Stimulated activated CD4-positive, alpha-beta T cell treated with anti-CD3 and anti-CD28 coated beads, TNF-alpha, amount 100 ng/mL, for 48 hours (primary cell): ENCODE measurements around the gene B4GALT5.
"Not testable (repeated sequence)": the region's sequence is repeated elsewhere in the genome, so short reads cannot be mapped to it uniquely, and the experiment has no call there.

ENCODE experiments used
- DNase-seq, 3 donors: peaks; one replicate each; pipeline ENCODE4 v3.0.0-alpha.2; 2020; ENCODE audit warnings: low read depth in 3 of 3

Gene B4GALT5

DNA sequence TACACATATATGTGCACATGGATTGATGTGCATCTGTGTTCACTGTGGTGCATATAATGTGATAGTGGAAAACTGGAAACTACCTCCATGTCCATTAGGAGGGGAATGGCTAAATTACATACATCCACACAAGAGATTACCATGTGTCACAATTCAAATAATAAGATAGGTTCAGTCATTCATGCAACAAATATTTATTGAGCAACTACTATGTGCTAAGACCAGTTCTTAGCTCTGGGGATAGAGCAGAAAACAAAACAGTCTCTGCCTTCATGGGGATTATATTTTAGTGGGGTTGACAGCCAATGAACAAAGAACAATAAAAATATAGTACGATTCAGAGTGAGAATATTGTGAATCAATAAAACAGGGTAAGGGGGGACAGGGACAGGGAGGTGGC, 84.1 kb downstream of the B4GALT5 start:
- no peak for DNase-seq

DNA sequence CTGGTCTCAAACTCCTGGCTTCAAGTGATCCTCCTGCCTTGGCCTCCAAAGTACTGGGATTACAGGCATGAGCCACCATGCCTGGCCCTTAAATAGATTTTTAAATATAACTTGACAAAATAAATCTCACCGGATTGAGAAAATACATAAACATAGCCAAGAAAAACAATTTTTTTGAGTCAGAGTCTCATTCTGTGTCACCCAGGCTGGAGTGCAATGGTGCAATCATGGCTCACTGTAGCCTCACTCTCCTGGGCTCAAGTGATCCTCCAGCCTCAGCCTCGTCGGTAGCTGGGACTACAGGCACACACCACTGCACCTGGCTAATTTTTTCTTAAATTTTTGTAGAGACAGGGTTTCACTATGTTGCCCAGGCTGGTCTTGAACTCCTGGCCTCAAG, 85.4 kb downstream of the B4GALT5 start:
- not testable (repeated sequence) for DNase-seq

DNA sequence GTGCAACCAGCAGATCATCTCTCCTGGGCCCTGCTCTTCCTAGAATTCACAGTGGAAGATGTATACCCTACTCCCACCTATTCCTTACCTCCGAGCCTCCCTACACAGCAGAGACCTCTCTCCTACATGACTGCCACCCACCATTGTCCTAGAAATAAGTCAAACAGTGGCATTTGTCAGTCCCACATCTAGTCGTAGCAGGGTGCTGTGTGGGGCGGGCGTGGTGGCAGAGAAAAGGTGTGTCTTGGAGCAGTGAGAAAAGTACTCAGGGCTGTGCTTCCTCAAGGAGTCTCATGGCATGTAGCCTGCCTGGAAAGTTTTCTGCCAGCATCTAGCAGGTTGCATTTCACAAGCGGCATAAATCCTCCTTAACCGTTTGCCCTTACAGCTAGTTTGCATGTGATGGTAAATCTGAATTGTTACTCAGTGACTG, 86.3 kb downstream of the B4GALT5 start:
- no peak for DNase-seq

DNA sequence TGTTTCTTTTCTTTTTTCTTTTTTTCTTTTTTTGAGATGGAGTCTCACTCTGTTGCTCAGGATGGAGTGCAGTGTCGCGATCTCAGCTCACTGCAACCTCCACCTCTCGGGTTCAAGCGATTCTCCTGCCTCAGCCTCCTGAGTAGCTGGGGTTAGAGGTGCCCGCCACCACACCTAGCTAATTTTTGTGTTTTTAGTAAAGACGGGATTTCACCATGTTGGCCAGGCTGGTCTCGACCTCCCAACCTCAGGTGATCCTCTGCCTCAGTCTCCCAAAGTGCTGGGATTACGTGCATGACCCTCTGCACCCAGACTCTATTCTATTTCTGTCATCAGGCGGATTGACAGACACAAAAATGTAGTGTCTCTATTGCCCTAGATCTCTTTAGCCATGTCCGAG, 88.7 kb downstream of the B4GALT5 start:
- not testable (repeated sequence) for DNase-seq

DNA sequence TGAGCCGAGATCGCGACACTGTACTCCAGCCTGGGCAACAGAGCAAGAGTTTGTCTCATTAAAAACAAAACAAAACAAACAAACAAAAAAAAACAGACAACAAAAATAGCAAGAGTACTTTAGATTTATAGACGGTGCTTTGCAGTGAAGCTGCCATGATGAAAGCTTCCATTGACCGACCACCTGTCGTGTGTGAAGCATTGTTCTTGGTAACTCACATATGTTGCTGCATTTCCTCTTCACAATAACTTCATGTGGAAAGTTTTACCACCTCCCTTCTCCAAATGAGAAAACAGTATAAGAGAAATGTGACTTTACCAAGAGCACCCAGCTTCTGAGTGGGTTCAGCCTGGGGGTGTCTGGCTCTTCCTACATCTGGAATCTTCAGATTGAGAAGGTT, 89.4 kb downstream of the B4GALT5 start:
- DNase-seq: no peak

DNA sequence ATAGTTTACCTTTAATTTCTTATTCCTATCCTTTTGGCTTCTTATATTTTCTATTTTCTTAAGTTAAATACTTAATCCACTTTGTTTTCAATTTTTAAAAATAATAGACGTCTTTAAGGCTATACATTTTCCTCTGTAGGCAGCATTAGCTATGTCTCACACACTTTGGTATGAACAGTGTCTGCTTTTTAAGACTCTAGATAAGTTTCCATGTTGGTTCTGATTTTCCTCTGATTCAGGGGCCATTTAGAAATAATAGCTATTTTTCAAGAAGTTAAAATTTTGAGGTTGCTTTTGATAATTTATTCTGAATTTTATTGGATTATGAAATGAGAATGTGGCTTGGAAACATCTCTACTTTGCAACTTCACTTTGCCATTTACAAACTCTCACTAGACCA, 91.4 kb downstream of the B4GALT5 start:
- DNase-seq: no peak

DNA sequence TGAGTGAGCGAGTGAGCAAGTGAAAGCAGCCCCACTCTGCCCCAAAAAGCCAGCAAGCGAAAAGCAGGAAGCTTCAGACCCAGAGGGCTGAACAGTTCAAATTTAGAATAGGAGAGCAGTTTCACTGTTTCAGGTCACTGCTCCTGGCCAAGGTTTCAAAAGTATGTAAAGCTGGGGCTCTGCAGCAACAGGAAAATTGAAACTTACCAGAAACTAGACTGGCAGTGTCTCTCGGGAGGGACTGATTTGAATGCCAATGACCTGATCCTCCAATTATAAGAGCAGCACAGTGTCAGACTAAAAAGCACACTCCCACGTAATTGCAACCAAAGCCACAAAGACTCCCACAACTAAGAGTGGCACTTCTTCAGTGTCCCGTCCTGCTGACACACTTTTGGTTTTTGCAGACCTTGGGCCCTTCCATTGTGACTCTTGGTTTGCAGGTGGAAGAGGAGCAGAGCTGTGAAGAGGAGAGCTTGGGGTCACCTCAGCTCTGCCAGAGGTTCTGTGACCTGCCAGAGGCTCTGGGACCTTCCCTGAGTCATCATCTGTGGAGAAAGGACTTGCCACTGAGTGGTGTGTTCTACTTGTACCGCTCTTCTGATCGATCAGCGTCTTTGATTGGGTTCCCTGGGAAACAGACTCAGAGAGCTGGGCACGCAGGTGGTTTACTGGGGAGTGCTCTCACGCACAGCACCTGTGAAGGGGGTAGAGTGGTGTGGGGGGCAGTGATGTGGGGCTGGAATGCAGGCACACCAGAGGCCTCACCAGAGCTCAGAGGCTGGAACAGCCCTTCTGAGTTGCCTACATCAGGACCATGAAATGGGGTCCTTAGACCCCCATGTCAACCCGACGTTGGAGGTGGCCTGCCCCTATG, 93.1 kb downstream of the B4GALT5 start:
- DNase-seq: no peak

DNA sequence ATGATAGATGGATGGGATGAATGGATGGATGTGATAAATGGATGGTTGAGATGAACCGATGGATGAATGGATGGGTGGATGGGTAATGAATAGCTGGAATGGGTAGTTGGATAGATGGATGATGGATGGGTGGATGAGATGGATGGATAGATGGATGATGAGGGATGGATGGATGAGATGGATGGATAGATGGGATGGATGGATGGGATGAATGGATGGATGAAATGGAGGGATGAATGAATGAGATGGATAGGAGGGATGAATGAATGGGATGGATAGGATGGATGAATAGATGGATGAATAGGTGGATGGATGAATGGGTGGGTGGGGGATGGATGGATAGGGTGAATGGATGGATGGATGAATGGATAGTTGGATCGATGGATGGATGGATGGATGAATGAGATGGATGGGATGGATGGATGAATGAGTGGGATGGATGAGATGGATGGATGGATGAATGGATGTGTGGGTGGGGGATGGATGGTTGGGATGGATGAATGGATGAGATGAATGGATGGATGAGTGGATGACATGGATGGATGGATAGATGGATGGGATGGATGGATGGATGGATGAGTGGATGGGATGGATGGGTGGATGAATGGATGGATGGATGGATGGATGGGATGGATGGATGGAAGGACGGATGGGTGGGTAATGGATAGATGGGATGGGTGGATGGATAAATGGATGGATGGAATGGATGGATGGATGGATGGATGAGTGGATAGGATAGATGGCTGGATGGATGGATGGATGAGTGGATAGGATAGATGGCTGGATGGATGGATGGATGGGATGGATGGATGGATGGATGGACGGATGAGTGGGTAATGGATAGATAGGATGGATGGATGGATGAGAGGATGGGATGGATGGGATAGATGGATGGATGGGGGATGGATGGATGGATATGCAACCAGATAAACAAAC, 94.3 kb downstream of the B4GALT5 start:
- no peak for DNase-seq

DNA sequence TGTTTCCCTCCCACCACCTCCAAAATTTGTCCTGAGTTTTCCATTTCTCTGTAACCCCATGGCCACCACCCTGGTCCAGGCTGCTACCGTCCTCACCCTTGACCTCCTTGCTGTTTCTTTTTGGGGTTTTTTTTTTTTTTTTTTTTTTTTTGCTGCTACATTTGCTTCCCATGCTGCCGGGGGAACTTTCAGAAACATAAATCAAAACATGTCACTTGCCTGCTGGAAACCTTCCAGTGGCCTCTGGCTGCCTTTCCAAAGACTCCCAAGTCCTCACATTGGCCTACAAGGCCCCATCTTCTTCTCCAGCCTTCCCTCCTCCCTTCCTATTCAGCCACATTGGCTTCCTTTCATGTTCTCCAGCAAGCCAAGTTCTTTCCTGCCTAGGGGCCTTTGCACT, 95.4 kb downstream of the B4GALT5 start:
- no peak for DNase-seq

DNA sequence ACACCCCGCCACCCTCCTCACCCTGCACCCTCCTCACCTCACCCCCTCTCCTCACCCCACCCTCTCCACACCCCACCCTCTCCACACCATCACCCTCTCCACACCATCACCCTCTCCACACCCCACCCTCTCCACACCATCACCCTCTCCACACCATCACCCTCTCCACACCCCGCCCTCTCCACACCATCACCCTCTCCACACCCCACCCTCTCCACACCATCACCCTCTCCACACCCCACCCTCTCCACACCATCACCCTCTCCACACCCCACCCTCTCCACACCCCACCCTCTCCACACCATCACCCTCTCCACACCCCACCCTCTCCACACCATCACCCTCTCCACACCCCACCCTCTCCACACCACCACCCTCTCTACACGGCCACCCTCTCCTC, 96.3 kb downstream of the B4GALT5 start:
- not testable (repeated sequence) for DNase-seq

DNA sequence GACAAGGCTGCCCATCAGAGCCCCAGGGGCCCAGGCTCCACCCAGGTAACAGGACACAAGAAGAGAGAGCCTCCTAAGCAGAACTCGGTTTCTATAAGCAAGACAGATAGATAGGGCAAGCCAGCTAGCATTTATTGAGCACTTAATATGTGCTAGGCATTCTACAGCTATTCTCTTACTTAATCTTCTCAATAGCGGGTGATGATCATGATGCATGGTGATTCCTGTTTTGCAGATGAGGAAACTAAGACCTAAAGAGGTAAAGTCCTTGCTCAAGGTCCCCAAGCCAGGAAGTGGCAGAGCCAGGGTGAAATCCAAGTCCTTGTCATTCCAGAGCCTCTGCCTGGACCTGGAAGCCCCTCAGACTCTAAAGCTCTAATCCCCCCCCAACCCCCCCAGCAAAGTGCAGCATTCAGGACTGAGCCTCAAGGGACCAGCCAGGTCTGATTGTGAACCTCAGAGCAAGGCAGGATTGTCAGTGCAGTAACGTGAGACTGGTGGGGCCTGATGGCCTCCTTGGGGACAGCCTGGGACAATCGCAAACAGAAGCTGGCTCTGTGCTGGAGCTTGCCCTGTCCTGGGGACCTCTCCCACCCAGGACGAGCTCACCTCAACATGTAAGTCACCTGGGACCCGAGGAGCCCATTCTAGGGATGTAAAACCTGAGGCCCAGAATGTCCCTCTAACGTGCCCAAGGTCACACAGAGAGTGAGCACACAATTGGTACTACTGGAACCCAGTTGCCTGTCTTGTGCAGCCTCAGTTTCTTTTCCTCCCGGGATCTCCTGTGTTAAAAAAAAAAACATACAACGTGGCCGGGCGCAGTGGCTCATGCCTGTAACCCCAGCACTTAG, 97.3 kb downstream of the B4GALT5 start:
- DNase-seq: no peak

DNA sequence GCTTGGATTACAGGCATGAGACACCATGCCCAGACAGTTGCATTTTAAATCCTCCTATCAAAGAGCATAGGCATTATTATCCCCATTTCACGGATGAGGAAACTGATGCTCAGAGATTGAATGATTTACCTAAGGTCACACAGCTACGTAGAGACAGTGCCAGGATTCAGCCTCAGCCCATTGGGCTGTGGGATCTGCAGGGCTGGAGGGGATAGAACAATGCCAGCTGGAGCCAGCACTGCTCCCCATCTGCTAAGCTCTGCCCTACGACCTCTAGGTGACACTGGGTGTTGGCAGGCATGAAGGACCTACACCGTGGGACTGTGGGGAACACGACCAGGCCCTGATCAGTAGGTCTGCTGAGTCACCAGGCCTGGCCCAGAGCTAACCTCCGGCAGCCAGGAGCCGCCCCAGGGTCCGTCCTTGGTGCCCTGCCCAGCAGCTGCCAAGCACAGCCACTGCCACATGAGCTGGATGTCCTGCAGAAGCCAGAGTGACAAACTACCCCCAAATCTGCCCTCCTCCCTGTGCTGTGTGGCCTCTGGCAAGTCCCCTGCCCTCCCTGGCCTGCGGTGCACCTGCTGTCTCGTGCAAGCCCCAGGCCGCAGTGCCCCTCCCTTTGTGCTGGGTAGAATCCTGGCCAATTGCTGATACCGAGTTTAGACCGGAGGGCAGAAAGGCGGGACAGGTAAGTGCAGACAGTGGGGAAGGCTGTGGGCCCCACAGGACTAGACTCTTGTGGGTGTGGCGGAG, 98.1 kb downstream of the B4GALT5 start:
- no peak for DNase-seq

DNA sequence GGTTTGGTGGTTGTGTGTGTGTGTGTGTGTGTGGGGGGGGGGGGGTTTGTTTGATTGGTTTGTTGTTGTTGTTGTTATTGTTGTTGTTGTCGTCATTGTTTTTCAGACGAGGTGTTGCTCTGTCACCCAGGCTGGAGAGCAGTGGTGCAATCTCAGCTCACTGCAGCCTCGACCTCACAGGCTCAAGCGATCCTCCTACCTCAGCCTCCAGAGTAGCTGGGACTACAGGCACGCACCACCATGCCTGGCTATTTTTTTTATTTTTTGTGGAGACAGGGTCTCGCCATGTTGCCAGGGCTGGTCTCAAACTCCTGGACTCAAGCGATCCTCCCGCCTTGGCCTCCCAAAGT, 98.7 kb downstream of the B4GALT5 start:
- DNase-seq: not testable (repeated sequence)

DNA sequence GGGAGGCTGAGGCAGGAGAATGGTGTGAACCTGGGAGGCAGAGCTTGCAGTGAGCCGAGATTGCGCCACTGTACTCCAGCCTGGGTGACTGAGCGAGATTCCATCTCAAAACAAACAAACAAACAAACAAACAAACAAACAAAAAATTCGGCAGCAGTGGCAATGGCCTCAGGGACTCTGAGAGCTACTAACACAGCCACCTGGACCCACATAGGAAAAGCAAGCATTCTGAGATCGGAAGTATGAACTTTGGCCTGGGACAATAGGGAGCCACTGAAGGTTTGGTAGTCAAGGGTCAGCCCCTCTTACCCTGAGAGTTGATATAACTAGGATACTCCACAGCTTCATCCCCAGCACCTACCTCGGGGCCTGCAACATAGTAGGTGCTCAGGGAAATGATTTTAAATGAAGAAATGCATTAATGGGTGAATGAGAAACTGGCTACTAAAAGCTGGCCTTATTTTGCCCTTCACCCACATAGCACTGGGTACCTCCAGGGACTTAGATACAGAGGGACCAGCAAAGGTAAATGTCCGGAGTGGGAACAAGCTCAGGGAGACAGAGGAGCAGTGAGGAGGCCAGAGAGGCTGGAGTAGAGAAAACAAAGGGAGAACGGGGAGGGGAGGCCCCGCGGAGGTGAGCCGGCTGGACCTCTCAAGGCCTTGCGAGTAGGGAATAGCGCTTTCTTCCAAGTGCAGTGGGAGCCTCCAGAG, 99.2 kb downstream of the B4GALT5 start:
- DNase-seq: no peak

DNA sequence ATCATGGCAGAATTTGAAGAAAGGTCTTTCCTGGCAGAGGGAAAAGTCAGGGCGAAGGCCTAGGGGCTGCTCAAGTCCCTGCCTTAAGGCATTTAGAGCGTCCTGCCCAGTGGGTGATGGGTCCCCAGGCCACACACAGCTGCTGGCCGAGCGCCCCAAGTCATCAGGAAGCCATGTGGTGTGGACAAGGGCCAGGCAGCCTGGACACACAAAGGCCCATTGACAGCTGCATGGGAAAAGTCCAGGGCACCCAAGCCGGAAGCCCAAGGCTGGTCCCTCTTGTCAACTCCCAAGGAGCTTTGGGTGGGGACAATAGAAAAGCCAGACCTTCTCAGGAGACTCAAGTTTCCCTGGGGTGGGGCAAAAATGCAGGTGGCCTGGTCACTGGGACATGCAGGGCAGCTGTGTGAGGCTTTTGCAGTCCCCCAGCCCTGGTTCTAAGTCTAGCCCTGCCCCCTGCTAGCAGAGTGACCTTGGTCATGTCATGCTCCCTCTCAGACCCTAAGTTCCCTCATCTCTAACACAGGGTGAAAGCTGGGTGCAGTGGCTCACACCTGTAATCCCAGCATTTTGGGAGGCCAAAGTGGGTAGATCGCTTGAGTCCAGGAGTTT, 101.4 kb downstream of the B4GALT5 start:
- DNase-seq: no peak

DNA sequence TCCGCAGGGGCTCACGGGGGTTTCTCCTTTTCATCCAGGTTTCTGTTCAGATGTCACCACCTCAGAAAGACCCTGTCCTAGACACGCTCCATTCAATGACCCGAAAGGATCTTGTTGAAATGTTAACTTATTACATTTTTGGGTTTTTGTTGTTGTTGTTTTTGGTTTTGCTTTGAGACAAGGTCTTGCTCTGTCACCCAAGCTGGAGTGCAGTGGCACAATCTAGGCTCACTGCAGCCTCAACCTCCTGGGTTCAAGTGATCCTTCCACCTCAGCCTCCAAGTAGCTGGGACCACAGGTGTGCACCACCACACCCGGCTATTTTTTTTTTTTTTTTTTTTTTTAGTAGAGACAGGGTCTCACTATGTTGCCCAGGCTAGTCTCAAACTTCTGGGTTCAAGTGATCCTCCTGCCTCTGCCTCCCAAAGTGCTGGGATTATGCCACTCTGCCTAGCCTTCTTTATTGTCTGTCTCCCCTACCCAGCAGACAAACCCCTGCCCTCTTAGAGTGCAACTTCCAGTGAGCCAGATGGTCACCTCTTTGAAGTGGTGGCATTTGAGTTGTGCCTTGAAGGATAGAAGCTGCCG, 102.0 kb downstream of the B4GALT5 start:
- DNase-seq: not testable (repeated sequence)

DNA sequence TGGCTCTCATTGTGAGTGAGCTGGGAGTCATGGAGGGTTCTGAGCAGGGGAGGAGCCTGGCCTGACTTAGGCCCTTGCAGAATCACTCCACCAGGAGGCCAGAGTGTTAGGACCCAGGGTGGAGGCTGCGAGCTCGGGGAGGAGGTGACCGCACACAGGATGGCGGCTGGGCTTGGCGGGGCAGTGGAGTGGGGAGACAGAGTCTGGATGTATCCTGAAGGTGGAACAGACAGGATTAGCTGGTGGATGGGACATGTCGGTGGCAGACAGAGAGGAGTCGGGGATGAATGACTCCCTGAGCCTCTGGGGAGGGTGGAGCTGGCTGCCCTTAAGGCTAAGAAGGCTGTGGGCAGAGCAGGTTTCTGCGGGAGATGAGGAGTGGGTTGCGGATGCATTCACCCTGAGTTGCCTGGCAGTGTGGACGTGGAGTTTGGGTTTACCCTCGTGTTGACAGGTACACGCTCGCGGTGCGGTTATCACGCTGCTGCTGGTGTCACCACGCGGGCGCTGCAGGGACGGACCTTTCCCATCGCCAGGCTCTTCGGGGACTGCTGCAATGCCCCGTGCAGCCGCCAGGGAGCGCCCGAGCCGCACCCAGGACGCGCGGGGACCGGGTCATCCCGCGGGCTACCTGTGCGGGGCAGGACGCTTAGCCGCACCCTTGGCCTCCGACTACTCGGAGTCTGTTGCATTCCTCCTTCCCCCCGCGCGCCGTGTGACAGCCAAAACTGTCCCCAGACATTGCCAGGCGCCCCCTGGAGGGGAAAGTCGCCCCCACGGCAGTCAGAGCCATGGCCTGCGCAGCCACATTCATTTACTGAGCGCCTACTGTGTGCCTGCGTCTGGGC, 102.8 kb downstream of the B4GALT5 start:
- DNase-seq: peak; percentile 68 to 71 (median 69)
